ENCODE results near the gene PGAP2. TPM values are rescaled to one million over a fixed set of nuclear protein-coding genes. Genes with fewer than 3 reads are reported as not detected.
"Not testable (repeated sequence)": the region's sequence is repeated elsewhere in the genome, so short reads cannot be mapped to it uniquely, and the experiment has no call there.

The PGAP2 gene
- total RNA-seq, 1 donor, result 10.9 TPM

GRCh38 chr11:3783611-3784010, 24.7 kb upstream of the PGAP2 start:
- H3K4me3 ChIP-seq (ENCODE audit: insufficient read depth, low read length), result no peak overlapping the region
- no peaks in the 10 kb centered on the region for H3K27me3 ChIP-seq (ENCODE audit: insufficient read depth, low read length)
- no peaks in the 10 kb centered on the region for H3K9me3 ChIP-seq (ENCODE audit: low read depth, low read length)
- TF ChIP-seq, protein P1, sequence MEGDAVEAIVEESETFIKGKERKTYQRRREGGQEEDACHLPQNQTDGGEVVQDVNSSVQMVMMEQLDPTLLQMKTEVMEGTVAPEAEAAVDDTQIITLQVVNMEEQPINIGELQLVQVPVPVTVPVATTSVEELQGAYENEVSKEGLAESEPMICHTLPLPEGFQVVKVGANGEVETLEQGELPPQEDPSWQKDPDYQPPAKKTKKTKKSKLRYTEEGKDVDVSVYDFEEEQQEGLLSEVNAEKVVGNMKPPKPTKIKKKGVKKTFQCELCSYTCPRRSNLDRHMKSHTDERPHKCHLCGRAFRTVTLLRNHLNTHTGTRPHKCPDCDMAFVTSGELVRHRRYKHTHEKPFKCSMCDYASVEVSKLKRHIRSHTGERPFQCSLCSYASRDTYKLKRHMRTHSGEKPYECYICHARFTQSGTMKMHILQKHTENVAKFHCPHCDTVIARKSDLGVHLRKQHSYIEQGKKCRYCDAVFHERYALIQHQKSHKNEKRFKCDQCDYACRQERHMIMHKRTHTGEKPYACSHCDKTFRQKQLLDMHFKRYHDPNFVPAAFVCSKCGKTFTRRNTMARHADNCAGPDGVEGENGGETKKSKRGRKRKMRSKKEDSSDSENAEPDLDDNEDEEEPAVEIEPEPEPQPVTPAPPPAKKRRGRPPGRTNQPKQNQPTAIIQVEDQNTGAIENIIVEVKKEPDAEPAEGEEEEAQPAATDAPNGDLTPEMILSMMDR (IDR thresholded peaks at IDR 0.05; ENCODE audit: extremely low read depth, low read depth, low read length), result no peak
- H3K36me3 ChIP-seq (ENCODE audit: insufficient read depth, low read length), result peaks cover 21% of the 10 kb centered on the region
- H4K20me1 ChIP-seq (ENCODE audit: insufficient read depth, low read length), result peaks cover 40% of the 10 kb centered on the region
- no peak overlapping the region for H3K4me2 ChIP-seq (ENCODE audit: insufficient read depth, low read length)
- no peak overlapping the region for H3K27ac ChIP-seq (ENCODE audit: low read depth, low read length)
- no peak overlapping the region for H2AFZ ChIP-seq (ENCODE audit: low read length)
- peaks cover 92% of the 10 kb centered on the region for H3K79me2 ChIP-seq (ENCODE audit: insufficient read depth, low read length)
- DNase-seq (ENCODE audit: insufficient read length, low spot score, missing footprints), result no peak
- peaks cover 17% of the 10 kb centered on the region for H3K4me1 ChIP-seq (ENCODE audit: insufficient read depth, low read length)

DNA sequence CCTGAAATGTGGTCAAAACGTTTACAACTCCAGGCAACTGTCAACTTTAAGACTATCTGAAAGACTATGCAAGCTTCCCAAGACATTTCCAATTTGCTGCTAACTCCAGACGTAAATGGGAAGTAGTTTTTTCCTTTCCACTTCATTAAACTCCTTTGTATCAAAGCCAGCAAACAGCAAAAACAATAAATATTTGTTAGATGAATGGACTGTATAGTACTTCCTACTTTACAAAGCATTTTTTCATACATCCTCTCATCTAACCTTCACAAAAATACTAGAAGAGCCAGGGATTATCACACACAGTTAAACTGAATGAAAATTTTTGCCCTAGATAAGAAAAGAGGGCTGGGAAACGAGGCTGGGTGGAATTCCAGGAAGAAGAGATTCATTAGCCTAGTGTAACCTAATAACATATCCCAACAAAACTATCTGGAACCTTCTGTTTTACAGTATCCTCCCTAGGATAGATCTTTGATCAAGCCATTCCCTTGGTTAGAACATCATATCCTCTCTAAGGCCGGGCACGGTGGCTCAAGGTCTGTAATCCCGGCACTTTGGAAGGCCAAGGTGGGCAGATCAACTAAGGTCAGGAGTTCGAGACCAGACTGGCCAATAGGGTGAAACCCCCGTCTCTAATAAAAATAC, 21.5 kb upstream of the PGAP2 start:
- Histone ChIP-seq H3K4me3 (ENCODE audit: insufficient read depth, low read length) (no peak overlapping the region), H3K27ac (ENCODE audit: low read depth, low read length) (peak overlapping the region; percentile 3), H3K27me3 (ENCODE audit: insufficient read depth, low read length) (no peaks in the 10 kb centered on the region), H3K4me2 (ENCODE audit: insufficient read depth, low read length) (no peak overlapping the region), H2AFZ (ENCODE audit: low read length) (no peak overlapping the region), H3K36me3 (ENCODE audit: insufficient read depth, low read length) (peaks cover 12% of the 10 kb centered on the region), H3K9me3 (ENCODE audit: low read depth, low read length) (no peaks in the 10 kb centered on the region), H4K20me1 (ENCODE audit: insufficient read depth, low read length) (peaks cover 38% of the 10 kb centered on the region), H3K4me1 (ENCODE audit: insufficient read depth, low read length) (peaks cover 11% of the 10 kb centered on the region), H3K79me2 (ENCODE audit: insufficient read depth, low read length) (peaks cover 100% of the 10 kb centered on the region)
- TF ChIP-seq, protein P1 (IDR thresholded peaks at IDR 0.05; ENCODE audit: extremely low read depth, low read depth, low read length), result no peak
- DNase-seq (ENCODE audit: insufficient read length, low spot score, missing footprints), result peak; percentile 86

DNA sequence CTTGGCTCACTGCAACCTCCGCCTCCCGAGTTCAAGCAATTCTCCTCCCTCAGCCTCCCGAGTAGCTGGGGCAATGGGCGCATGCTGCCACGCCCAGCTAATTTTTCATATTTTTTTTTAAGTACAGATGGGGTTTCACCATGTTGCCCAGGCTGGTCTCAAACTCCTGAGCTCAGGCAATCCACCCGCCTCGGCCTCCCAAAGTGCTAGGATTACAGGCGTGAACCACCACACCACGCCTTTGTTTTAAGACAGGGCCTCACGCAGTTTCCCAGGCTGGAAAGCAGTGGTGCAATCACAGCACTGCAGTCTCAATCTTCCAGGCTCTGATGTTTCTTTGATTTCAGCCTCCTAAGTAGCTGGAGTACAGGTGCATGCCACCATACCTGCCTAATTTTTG, 14.0 kb upstream of the PGAP2 start:
- not testable (repeated sequence) for H3K27me3 ChIP-seq (ENCODE audit: insufficient read depth, low read length); H2AFZ ChIP-seq (ENCODE audit: low read length); DNase-seq (ENCODE audit: insufficient read length, low spot score, missing footprints); H3K4me2 ChIP-seq (ENCODE audit: insufficient read depth, low read length); H3K27ac ChIP-seq (ENCODE audit: low read depth, low read length); H3K4me3 ChIP-seq (ENCODE audit: insufficient read depth, low read length); H3K9me3 ChIP-seq (ENCODE audit: low read depth, low read length)
- Histone ChIP-seq H3K79me2 (ENCODE audit: insufficient read depth, low read length) (peaks cover 82% of the 10 kb centered on the region), H3K36me3 (ENCODE audit: insufficient read depth, low read length) (peaks cover 28% of the 10 kb centered on the region), H4K20me1 (ENCODE audit: insufficient read depth, low read length) (peaks cover 38% of the 10 kb centered on the region), H3K4me1 (ENCODE audit: insufficient read depth, low read length) (peaks cover 15% of the 10 kb centered on the region)

DNA sequence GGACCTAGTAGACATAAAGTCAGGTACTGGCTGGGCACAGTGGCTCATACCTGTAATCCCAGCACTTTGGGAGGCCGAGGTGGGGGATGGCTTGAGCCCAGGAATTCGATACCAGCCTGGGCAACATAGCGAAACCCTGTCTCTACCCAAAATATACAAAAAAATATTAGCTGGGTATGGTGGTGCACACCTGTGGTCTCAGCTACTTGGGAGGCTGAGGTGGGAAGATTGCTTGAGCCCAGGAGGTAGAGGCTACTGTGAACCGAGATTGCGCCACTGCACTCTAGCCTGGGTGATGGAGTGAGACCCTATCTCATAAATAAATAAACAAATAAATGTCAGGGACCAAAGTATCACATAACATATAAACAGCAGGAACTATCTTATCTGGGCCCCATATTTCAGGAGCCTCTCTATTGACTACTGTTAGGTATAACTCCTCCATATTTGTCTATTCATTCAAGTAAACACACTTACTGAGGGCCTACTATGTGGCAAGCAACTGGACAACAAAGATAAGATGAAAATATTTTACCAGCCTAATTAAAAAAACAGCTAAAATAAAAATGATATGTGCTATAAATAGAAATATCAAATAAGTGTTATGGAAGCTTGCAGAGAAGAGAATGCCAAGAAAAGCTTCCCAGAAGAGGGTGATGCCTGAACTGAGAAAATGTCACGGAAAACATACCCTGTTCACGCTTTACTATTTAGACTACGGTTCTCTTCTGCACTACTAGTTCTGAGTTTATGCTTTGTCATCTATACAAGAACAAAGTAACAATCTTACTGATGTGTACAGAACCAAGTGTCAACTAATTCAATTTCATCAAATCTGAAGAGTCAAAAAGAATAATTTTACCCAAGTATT, 13.0 kb upstream of the PGAP2 start:
- peak overlapping the region; percentile 88 for H3K4me2 ChIP-seq (ENCODE audit: insufficient read depth, low read length)
- peaks cover 15% of the 10 kb centered on the region for H3K4me1 ChIP-seq (ENCODE audit: insufficient read depth, low read length)
- H4K20me1 ChIP-seq (ENCODE audit: insufficient read depth, low read length), result peaks cover 36% of the 10 kb centered on the region
- peak overlapping the region; percentile 97 for H3K27ac ChIP-seq (ENCODE audit: low read depth, low read length)
- H3K79me2 ChIP-seq (ENCODE audit: insufficient read depth, low read length), result peaks cover 72% of the 10 kb centered on the region
- no peaks in the 10 kb centered on the region for H3K9me3 ChIP-seq (ENCODE audit: low read depth, low read length)
- TF ChIP-seq, protein P1 (IDR thresholded peaks at IDR 0.05; ENCODE audit: extremely low read depth, low read depth, low read length), result no peak
- no peak overlapping the region for H2AFZ ChIP-seq (ENCODE audit: low read length)
- H3K4me3 ChIP-seq (ENCODE audit: insufficient read depth, low read length), result peak overlapping the region; percentile 92
- H3K27me3 ChIP-seq (ENCODE audit: insufficient read depth, low read length), result no peaks in the 10 kb centered on the region
- peaks cover 26% of the 10 kb centered on the region for H3K36me3 ChIP-seq (ENCODE audit: insufficient read depth, low read length)
- no peak for DNase-seq (ENCODE audit: insufficient read length, low spot score, missing footprints)
